Measurements from ENCODE around the gene SKIC2.
"Not testable (repeated sequence)": the region's sequence is repeated elsewhere in the genome, so short reads cannot be mapped to it uniquely, and the experiment has no call there.

Gene SKIC2

DNA sequence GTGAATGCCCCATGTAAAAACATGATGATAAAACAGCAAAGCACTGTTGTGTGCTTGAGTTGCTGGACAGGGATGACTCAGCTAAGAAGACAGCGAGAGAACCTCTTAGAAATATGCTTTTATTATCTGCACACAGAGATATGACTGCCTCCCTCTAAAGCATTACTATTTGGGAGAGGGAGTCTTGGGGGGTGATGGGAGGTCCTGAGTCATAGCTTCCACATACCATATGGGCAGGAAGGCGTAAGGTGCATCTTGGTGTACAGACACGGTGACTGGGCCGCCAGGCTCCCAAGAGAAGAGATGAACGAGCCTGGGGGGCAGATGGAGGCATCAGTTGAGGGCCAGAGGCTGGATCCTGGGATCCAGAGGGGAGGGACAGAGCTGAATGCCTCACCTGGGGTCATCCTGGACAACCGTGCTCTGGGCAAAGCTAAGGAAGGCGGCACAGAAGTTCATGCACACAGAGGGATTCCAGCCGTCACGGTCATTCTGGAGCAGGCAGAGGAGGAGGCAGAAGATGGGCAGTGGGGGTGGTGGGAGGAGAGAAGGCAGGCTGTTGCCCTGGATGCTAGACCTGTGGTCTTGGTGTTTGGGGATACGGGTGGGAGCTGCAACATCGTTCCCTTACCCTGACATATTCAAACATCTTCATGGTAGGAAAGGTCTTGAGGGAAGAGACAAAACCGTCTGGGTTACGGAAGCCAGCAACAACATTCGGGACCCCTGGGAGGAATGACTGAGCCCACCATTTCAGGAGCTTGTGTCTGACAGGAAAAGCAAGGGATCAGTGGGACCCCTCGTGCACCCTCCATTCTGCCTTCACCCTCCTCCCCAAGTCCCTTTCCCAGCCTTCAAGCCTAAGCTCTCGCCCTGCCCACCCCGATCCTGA, 11.0 kb downstream of the SKIC2 start:
- DNase-seq, result no peak

DNA sequence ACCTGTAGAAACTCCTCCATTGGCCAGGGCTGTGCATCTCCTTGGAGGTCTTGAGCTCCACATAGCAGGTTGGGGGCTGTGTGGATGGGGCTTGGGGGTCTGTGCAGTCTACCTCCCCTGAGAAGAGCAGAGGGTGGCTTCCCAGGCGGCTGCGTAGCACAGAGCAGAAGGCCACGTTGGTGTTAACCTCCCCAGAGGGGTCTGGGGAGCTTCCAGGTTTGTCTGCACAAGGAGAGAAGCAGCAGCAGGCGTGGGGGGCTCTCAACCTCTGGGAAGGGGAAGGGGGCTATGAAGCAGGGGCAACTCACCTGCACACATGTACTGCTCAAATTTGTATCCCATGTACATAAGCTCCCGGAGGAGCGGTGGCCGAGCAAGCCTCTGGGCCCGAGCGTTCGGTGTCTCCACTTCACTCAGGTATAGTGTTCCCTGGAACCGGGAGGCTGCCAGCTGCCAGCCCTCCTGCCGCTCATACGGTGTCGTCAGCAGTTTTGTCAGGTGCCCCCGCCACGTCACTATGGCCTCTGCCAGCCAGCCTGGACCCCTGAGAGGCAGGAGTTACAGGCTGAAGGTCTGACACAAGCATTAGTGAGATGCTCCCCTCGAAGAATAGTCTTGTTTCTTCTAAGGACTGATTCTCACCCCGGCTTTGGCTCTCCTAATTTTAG, 11.8 kb downstream of the SKIC2 start:
- no peak for DNase-seq

- DNase-seq, result no peak
These were observed 12.5 kb downstream of the SKIC2 start for GRCh38 chr6:31971279-31971992.

GRCh38 chr6:31971993-31972708, 13.2 kb downstream of the SKIC2 start, which contains the start of gene DXO:
TSS of gene DXO (minus strand) at chr6:31972138. CDS start at chr6:31971675, 463 bp downstream.
- DNase-seq, result peak; percentile 97 to 98 (median 98)

GRCh38 chr6:31972709-31973350, 13.9 kb downstream of the SKIC2 start:
- DNase-seq, result peak; percentile 44 to 68 (median 60)

DNA sequence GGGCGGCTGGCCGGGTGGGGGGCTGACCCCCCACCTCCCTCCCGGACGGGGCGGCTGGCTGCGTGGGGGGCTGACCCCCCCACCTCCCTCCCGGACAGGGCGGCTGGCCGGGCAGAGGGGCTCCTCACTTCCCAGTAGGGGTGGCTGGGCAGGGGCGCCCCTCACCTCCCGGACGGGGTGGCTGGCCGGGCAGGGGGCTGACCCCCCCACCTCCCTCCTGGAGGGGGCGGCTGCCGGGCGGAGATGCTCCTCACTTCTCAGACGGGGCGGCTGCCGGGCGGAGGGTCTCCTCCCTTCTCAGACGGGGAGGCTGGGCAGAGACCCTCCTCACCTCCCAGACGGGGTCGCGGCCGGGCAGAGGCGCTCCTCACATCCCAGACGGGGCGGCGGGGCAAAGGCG, 17.1 kb downstream of the SKIC2 start:
- DNase-seq, result not testable (repeated sequence)

DNA sequence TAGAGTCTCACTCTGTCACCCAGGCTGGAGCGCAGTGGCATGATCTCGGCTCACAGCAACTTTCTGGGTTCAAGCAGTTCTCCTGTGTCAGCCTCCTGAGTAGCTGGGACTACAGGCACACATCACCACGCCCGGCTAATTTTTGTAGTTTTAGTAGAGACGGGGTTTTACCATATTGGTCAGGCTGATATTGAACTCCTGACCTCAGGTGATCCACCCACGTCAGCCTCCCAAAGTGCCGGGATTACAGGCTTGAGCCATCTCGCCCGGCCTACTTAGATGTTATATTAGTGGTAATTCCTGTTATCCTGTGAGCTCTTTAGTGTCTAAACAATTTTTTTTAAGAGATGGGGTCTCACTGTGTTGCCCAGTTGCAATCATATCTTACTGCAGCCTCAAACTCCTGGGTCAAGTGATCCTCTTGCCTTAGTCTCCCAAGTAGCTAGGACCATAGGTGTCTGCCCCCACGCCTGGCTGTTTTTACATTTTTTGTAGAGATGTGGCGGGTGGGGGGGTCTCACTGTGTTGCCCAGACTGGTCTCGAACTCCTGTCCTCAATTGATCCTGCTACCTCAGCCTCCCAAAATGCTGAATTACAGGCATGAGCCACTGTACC, 18.9 kb downstream of the SKIC2 start:
- DNase-seq, result no peak

DNA sequence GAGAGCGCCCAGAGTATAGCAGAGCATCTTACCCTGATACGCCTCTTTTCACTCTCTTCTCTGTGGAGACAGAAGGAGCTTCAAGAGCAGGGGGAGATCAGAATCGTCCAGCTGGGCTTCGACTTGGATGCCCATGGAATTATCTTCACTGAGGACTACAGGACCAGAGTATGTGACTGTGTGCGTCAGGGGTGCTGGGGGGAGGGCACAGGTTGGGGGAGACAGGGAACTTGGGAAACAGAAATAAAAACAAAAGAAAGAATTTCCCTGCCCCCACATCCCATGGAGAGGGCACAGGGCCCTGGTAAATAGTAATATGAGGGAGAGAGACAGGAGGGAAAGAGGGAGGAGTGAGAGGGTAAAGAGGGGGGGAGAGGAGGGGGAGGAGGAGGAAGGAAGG, 19.9 kb downstream of the SKIC2 start:
- no peak for DNase-seq

- no peak for DNase-seq
These were observed 20.4 kb downstream of the SKIC2 start for GRCh38 chr6:31979238-31979898.

DNA sequence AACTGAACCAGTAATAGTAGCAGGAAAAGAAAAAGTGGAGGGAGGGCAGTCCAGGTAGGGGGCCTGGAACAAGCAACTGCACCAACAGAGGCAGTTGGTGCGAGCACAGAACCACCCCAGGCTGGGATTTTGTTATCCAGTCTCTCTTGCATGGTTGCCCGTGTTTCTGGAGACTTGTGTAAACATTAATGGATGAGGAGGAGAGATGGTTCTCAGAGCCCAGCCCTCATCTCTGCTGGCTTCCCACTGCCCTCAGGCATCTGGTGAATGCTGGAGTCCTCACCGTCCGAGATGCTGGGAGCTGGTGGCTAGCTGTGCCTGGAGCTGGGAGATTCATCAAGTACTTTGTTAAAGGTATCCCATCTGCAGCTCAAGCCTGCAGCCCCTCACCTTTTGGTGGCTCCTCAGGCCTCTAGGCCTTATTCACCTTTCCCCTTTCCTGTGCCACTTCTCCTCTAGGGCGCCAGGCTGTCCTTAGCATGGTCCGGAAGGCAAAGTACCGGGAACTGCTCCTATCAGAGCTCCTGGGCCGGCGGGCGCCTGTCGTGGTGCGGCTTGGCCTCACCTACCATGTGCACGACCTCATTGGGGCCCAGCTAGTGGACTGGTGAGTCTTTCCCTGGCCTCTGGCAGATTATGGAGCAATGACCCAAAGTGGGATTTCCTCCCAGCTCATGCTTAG, 21.4 kb downstream of the SKIC2 start:
- not testable (repeated sequence) for DNase-seq

GRCh38 chr6:31980998-31981397, 22.0 kb downstream of the SKIC2 start:
- DNase-seq, result not testable (repeated sequence)

GRCh38 chr6:31981744-31982143, 22.8 kb downstream of the SKIC2 start, which contains the start of gene C4A:
TSS of gene C4A (plus strand) at chr6:31982057. CDS start at chr6:31982108, 51 bp downstream.
- not testable (repeated sequence) for DNase-seq

GRCh38 chr6:31989363-31989762, 30.4 kb downstream of the SKIC2 start:
- DNase-seq, result not testable (repeated sequence)

DNA sequence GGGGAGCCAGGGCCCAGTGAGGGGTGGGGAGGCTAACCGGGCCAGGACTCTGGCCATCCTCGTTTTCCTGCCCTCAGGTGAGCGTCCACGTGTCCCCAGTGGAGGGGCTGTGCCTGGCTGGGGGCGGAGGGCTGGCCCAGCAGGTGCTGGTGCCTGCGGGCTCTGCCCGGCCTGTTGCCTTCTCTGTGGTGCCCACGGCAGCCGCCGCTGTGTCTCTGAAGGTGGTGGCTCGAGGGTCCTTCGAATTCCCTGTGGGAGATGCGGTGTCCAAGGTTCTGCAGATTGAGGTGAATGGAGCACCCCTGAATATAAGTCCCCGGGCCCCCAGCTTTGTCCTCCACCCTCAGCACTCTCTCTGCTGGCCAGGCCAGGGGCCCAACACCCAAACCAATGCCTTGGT, 35.4 kb downstream of the SKIC2 start:
- not testable (repeated sequence) for DNase-seq

DNA sequence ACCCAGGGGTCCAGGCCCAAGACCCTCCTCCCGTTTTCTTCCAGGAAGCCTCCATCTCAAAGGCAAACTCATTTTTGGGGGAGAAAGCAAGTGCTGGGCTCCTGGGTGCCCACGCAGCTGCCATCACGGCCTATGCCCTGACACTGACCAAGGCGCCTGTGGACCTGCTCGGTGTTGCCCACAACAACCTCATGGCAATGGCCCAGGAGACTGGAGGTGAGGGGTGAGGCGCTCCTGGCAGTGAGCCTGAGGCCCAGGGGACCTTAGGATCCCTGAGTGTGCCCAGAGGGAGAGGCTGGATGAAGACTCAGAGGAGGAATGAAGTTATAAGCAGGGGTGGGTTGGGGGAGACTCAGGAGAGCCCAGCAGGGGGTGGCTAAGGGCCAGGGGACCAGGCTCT, 37.4 kb downstream of the SKIC2 start:
- DNase-seq, result not testable (repeated sequence)

DNA sequence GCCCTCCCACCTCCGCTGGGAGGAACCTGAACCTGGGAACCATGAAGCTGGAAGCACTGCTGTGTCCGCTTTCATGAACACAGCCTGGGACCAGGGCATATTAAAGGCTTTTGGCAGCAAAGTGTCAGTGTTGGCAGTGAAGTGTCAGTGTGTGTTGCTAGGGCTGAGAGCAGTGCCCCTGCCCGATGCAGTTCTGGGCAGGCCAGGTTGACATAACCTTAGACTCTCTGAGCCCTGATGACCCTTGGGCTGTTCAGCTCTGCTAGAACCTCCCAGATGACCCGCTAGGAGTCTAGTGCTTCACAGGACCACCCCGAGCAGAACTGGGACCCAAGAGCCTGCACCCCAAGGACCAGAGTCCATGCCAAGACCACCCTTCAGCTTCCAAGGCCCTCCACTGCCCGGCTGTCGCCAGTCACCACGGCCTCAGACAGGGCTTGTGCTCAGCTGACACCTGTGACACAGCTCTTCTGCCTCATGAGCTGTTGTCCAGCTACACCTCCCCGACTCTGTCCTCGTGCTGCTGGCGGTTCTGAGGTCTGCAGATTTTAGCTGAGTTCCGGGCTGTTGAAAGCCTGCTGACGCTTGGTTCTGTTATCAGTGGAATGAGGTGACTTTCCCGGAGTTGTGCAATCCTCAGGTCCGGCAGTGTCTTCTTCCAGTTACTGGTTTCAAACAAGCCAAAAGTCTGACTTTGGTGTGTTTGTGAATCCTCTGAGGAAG, 43.7 kb downstream of the SKIC2 start:
- DNase-seq, result not testable (repeated sequence)

- DNase-seq, result not testable (repeated sequence)
These were observed 44.3 kb downstream of the SKIC2 start for GRCh38 chr6:32003301-32003700.

DNA sequence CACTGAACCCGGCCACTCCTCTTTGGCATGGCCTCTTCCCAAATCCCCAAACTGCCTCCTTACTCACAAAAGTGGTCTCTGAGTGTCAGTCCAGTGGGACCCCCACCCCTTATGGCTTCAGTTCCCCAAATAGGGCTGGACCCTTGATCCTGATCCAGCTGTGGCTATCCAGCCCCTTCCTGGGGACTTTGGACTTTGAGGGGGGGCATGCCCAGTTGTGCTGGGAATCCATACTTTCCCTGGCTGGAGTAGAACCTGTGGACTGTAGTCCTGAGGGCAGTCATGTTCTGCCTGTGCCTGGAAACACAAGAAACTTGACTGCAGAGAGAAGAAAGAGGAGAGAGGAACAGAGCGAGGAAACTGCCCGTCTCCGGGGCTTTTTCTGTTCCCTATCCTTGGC, 45.4 kb downstream of the SKIC2 start:
- DNase-seq, result peak in 1 of 3 donors; percentile 14

DNA sequence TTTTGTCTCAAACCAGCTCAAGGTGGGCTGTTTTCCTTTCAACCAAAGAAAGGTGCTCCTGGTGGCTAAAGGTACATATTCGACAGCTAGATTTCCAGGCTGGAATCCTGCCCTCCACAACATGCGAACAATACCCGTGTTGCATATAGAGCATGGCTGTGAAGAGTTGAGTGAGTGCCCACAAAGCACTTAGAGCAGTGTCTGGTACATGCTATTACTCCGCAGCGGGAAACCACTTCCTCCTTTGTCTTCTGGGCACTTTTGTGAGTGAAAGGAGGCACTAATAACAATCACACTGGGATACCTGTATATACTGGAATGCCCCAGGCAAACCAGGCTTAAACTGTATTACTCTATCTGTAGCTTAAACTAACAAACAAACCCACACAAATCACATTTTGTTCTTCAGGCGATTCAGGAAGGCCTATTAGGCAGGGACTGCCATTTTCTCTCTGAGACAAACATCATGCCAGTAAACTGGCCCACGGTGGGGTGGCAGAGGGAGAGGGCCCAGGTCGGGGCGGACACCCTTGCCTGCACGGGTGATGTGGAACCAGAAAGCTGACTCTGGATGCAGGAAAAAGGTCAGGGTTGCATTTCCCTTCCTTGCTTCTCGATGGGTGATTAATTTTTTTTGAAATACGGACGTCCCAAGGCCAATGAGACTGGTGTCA, 46.0 kb downstream of the SKIC2 start:
- not testable (repeated sequence) for DNase-seq

Measured in suppressor macrophage treated with lipopolysaccharide for 1 hour (primary cell).